Gastroesophageal sphincter (tissue), 4 donors: Measurements from ENCODE around the gene OTUD1. TPM values are rescaled to one million over a fixed set of nuclear protein-coding genes. Genes with fewer than 3 reads are reported as not detected.

Experiments used
- ATAC-seq: fragments of 150-250 bp; one replicate; pipeline ENCODE4 v1.9.1; 2016; ENCODE audit warnings: mild to moderate bottlenecking, moderate library complexity
- H3K27ac ChIP-seq, 4 donors: fragments of 200-600 bp; sonication (generic) in 3 of 4; 1 replicate in 3 of 4; 2 replicates in 1 of 4; pipeline ENCODE4 v1.5.1; 2016 to 2019
- H3K27me3 ChIP-seq: fragments of 200-600 bp; sonication (generic); one replicate; pipeline ENCODE4 v1.5.1; 2019
- H3K36me3 ChIP-seq, 2 donors: fragments of 200-600 bp; sonication (generic); one replicate each; pipeline ENCODE4 v1.5.1; 2019; ENCODE audit warnings: control low read depth in 1 of 2
- H3K4me1 ChIP-seq, 3 donors: fragments of 200-600 bp; sonication (generic); 1 replicate in 2 of 3; 2 replicates in 1 of 3; pipeline ENCODE4 v1.5.1; 2016 to 2019; ENCODE audit warnings: control low read depth in 2 of 3
- H3K4me3 ChIP-seq, 2 donors: fragments of 200-600 bp; sonication (generic); one replicate each; pipeline ENCODE4 v1.5.1; 2019; ENCODE audit warnings: mild to moderate bottlenecking in 1 of 2, moderate library complexity in 1 of 2
- H3K9me3 ChIP-seq, 3 donors: fragments of 200-600 bp; sonication (generic); one replicate each; pipeline ENCODE4 v1.5.1; 2017 to 2019; ENCODE audit warnings: control low read depth in 2 of 3
- CTCF ChIP-seq, 4 experiments: fragments of 200-600 bp in 2 of 4; fragments of 450-650 bp in 2 of 4; sonication (generic) in 1 of 4; IDR thresholded peaks; one replicate each; pipeline ENCODE4 v1.5.1; 2017 to 2019; ENCODE audit warnings: antibody characterized with exemption in 4 of 4, mild to moderate bottlenecking in 2 of 4, moderate library complexity in 2 of 4
- EP300 ChIP-seq: sonication (generic); formaldehyde crosslinking; IDR thresholded peaks from one replicate; pipeline ENCODE4 v1.6.1; 2017; ENCODE audit warnings: antibody characterized with exemption, mild to moderate bottlenecking
- POLR2A ChIP-seq, 2 donors: fragments of 450-650 bp; IDR thresholded peaks; one replicate each; pipeline ENCODE4 v1.6.1; 2017; ENCODE audit warnings: antibody characterized with exemption in 2 of 2, mild to moderate bottlenecking in 2 of 2, moderate library complexity in 1 of 2
- POLR2AphosphoS5 ChIP-seq: sonication (generic); formaldehyde crosslinking; IDR thresholded peaks from one replicate; pipeline ENCODE4 v1.6.1; 2017; ENCODE audit warnings: antibody characterized with exemption
- WGBS, 2 donors: methylation state at CpG; one replicate each; pipeline ENCODE4 v1.1.5; 2018; ENCODE audit warnings: low coverage in 1 of 2; 5-methylcytosine and 5-hydroxymethylcytosine counted together
- total RNA-seq, 4 donors: library from RNA; depleted of rRNA; stranded (reverse); fragments of >200 nt; gene quantifications; one replicate each; pipeline ENCODE4 v1.1.0, GENCODE V29; 2016

The OTUD1 gene
- total RNA-seq, 4 donors from 2014 or later = 11.5 to 19.8 (median 12.3) TPM

GRCh38 chr10:23419655-23420329, 19.1 kb upstream of the OTUD1 start:
- Histone ChIP-seq H3K27ac (no peak overlapping the region), H3K4me3 (no peak overlapping the region), H3K4me1 (no peaks in the 10 kb centered on the region), H3K36me3 (no peaks in the 10 kb centered on the region), H3K9me3 (no peaks in the 10 kb centered on the region), H3K27me3 (no peaks in the 10 kb centered on the region)
- TF ChIP-seq EP300 (no peak), POLR2A (IDR thresholded peaks at IDR 0.05) (no peak), POLR2AphosphoS5 (no peak), CTCF (IDR thresholded peaks at IDR 0.05) (no peak)
- WGBS, 2 donors = 40 to 63% methylated on average over 1 to 3 of the region's 7 CpGs
- no peak for ATAC-seq

GRCh38 chr10:23421397-23421796, 17.5 kb upstream of the OTUD1 start:
- no peaks in the 10 kb centered on the region for H3K36me3 ChIP-seq
- no peak for ATAC-seq
- no peak overlapping the region for H3K27ac ChIP-seq
- H3K4me1 ChIP-seq = no peaks in the 10 kb centered on the region
- no peaks in the 10 kb centered on the region for H3K27me3 ChIP-seq
- TF ChIP-seq CTCF (IDR thresholded peaks at IDR 0.05) (no peak), EP300 (no peak), POLR2AphosphoS5 (no peak), POLR2A (IDR thresholded peaks at IDR 0.05) (no peak)
- no peak overlapping the region for H3K4me3 ChIP-seq
- no peaks in the 10 kb centered on the region for H3K9me3 ChIP-seq
- WGBS, 2 donors = 58% methylated on average over 1 of the region's 1 CpG; no CpG with 5 or more reads in 1 of the 2 donors

GRCh38 chr10:23422003-23422411, 16.9 kb upstream of the OTUD1 start:
- TF ChIP-seq POLR2A (IDR thresholded peaks at IDR 0.05) = no peak
- TF ChIP-seq CTCF (IDR thresholded peaks at IDR 0.05) = no peak
- no peak for TF ChIP-seq EP300
- no peak for TF ChIP-seq POLR2AphosphoS5
- Histone ChIP-seq H3K9me3 (no peaks in the 10 kb centered on the region), H3K4me1 (no peaks in the 10 kb centered on the region), H3K27ac (no peak overlapping the region), H3K36me3 (no peaks in the 10 kb centered on the region), H3K4me3 (no peak overlapping the region), H3K27me3 (no peaks in the 10 kb centered on the region)
- WGBS, 2 donors = 40 to 75% methylated on average over 2 of the region's 2 CpGs
- ATAC-seq = no peak

GRCh38 chr10:23432166-23432565, 6.7 kb upstream of the OTUD1 start:
- Histone ChIP-seq H3K36me3 (no peaks in the 10 kb centered on the region), H3K4me3 (no peak overlapping the region), H3K27me3 (no peaks in the 10 kb centered on the region), H3K9me3 (no peaks in the 10 kb centered on the region), H3K4me1 (no peaks in the 10 kb centered on the region), H3K27ac (no peak overlapping the region)
- TF ChIP-seq POLR2A (IDR thresholded peaks at IDR 0.05) (no peak), POLR2AphosphoS5 (no peak), CTCF (IDR thresholded peaks at IDR 0.05) (no peak), EP300 (no peak)
- 67 to 88% methylated on average over 1 of the region's 1 CpG for WGBS, 2 donors
- no peak for ATAC-seq

- WGBS, 2 donors = 81 to 89% methylated on average over 2 to 3 of the region's 3 CpGs
- ATAC-seq = no peak
Measured at GRCh38 chr10:23432639-23433038, 6.2 kb upstream of the OTUD1 start.

More at GRCh38 chr10:23432639-23433038, 6.2 kb upstream of the OTUD1 start:
- Histone ChIP-seq H3K36me3 (no peaks in the 10 kb centered on the region), H3K27ac (no peak overlapping the region), H3K4me3 (no peak overlapping the region), H3K4me1 (no peaks in the 10 kb centered on the region), H3K27me3 (no peaks in the 10 kb centered on the region), H3K9me3 (no peaks in the 10 kb centered on the region)
- no peak for TF ChIP-seq EP300
